ENCODE results near the gene MAGEE1. TPM values are rescaled to one million over a fixed set of nuclear protein-coding genes. Genes with fewer than 3 reads are reported as not detected.

MAGEE1 gene, protein sequence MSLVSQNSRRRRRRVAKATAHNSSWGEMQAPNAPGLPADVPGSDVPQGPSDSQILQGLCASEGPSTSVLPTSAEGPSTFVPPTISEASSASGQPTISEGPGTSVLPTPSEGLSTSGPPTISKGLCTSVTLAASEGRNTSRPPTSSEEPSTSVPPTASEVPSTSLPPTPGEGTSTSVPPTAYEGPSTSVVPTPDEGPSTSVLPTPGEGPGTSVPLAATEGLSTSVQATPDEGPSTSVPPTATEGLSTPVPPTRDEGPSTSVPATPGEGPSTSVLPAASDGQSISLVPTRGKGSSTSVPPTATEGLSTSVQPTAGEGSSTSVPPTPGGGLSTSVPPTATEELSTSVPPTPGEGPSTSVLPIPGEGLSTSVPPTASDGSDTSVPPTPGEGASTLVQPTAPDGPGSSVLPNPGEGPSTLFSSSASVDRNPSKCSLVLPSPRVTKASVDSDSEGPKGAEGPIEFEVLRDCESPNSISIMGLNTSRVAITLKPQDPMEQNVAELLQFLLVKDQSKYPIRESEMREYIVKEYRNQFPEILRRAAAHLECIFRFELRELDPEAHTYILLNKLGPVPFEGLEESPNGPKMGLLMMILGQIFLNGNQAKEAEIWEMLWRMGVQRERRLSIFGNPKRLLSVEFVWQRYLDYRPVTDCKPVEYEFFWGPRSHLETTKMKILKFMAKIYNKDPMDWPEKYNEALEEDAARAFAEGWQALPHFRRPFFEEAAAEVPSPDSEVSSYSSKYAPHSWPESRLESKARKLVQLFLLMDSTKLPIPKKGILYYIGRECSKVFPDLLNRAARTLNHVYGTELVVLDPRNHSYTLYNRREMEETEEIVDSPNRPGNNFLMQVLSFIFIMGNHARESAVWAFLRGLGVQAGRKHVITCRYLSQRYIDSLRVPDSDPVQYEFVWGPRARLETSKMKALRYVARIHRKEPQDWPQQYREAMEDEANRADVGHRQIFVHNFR
- total RNA-seq = 0.84 TPM

DNA sequence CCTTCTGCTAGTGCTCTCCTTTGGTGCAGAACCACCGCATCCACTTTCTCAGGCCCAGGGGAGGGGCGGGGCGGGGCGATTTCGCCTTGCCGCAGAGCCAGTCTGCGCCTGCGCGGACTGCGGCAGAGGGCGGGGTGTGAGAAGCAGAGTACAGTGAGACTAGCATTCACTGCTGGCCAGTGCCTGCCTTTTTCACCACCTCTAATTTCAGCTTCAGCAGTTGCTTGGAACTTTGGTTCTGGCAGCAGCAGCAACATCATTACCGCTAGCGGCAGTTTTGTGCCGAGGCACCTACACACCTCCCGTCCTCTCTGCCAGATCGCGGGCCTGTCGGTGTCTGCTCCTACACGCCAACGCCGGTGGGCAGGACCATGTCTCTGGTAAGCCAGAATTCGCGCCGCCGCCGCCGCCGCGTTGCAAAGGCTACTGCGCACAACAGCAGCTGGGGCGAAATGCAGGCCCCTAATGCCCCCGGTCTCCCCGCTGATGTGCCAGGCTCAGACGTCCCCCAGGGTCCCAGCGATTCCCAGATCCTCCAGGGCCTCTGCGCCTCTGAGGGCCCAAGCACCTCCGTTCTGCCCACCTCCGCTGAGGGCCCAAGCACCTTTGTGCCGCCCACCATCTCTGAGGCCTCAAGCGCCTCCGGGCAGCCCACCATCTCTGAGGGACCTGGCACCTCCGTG lies at the start of gene MAGEE1:
Gene MAGEE1, plus strand, starts transcription at position 151 of the 683 bp plus-strand sequence. Its CDS starts 221 bp downstream, at position 372.
- ATAC-seq = peak; percentile 88

DNA sequence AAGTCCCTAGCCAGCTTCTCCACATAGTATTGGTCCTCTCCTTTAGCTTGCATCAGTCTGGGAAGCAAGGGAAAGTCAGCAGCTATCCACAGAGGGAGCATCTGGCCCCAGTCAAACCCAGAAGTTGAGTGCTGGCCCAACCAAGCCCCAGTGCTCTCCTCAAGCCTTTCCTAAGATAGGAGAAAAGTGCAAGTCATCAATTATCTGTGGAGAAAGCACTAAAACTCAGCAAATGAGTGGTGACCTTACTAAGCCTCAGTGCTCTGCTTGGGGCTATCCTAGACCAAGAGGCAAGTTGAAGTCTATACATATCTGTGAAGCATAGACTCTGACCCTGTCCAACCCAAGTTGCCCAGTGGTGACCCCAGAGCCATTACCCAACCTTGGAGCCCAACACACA lies 28.5 kb upstream of the MAGEE1 start:
- ATAC-seq = no peak

GRCh38 chrX:76407795-76408194 lies 19.7 kb upstream of the MAGEE1 start:
- ATAC-seq = no peak

- no peak for ATAC-seq
Observed at GRCh38 chrX:76420237-76420636, 7.3 kb upstream of the MAGEE1 start.

GRCh38 chrX:76428243-76429130 lies 977 bp downstream of the MAGEE1 start:
- peak; percentile 62 for ATAC-seq

GRCh38 chrX:76433219-76433618 lies 5.7 kb downstream of the MAGEE1 start:
- no peak for ATAC-seq

DNA sequence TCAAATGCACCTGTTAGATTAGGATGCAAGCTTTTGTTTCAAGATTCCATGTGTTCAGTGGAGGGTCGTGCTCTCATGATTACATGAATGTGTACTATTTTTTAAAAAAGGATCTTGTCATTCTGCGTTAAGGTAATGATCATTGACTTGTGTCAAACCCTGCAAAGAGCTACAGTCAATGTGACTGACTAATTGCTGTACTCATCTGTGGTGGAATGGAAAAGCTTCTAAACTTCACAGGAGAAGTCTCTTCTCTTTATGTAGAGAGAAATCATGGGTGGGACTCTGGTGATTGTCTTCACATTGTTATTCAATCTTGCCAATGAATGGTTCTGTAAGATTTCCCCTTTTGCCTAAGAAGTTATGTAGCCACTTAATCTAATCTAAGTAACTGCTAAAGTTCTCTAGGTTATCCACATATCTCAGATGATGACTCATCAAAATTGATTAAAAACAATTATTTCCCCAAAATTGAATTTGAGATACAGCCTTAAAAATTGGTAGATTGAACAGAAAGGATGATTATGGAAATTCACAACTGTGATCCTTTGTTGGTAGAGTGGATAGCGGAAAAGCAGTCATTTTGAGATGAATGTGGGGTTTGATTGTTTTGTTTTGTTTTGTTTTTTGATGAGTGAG lies 6.7 kb downstream of the MAGEE1 start:
- no peak for ATAC-seq

DNA sequence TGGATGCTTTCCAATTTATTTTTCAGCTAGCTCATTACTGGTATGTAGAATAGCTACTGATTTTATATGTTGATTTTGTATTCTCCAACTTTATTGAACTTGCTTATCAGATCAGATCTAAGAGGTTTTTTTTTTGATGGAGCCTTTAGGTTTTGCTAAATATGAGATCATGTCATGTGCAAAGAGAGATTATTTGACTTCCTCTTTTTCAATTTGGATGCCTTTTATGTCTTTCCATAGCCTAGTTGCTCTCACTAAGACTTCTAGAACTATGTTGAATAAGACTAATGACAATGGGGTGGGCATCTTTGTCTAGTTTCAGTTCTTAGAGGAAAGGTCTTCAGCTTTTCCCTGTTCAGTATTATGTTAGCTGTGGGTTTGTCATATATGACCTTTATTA lies 11.7 kb downstream of the MAGEE1 start:
- ATAC-seq = no peak

GRCh38 chrX:76453737-76454406 lies 26.4 kb downstream of the MAGEE1 start:
- no peak for ATAC-seq

DNA sequence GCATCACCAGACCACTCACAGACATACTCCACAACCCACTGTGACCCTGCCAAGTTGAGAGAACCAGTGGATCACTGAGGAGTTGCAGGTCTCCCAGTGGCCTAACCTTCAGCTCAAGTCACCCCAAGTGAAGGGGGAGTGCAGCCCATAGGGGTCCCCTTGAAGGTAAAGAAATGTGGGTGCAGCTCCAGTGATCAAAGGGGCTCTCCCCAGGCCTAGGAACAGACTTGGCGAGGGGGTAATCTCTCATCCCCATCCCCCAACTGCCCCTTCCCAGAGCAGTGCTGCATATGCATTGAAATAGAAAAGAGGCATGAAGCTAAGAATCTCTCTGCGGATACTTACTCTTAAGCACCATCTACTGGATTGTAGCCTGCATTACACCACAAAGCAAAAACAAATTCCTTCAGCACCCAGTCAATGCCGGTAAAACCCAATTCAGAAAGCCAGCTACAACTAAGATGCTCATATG lies 27.0 kb downstream of the MAGEE1 start:
- ATAC-seq = peak; percentile 55

DNA sequence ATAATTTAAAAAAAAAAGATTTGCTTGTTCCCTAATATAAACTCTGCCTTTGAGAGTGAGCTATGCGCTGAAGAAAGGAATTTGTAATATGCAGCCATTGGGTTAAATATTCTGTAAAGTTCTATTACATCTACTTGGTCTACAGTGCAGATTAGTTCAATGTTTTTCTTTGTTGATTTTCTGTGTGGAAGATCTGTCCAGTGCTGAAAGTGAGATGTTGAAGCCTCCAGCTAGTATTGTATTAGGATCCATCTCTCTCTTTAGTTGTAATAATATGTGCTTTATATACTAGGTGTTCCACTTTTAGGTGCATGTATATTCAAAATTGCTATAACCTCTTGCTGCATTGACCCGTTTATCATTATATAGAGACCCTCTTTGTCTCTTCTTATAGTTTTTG lies 49.8 kb downstream of the MAGEE1 start:
- no peak for ATAC-seq
